Muscle of back (tissue), 11 donors: Measurements from ENCODE around the gene ATP13A5. TPM values are rescaled to one million over a fixed set of nuclear protein-coding genes. Genes with fewer than 3 reads are reported as not detected.

Source experiments
- DNase-seq, 3 donors: peaks; one replicate each; pipeline versions ENCODE4 v3.0.0 to v3.0.0-alpha.2; 2013
- polyA plus RNA-seq, 10 donors: library from polyadenylated mRNA; unstranded; fragments of 120-200 nt; gene quantifications; one replicate each; pipeline ENCODE4 v1.2.1, GENCODE V29; 2013; ENCODE audit not compliant: insufficient read length in 10 of 10

The ATP13A5 gene
- polyA plus RNA-seq, 10 donors: 0.15 to 1.1 (median 0.47) TPM

DNA sequence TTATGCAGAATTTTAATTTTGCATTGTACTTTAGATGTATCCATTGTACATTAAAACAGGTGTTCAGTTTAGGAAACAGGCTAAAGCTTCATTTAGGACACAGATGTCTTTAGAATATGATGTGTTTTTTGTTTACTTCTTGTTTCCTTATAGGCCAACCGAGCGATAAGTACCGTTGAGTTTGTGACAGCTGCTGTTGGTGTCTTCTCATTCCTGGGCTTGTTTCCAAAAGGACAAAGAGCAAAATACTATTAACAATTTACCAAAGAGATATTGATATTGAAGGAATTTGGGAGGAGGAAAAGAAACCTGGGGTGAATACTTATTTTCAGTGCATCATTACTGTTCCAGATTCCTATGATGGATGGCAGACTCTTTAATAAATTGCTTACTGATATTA lies 108.1 kb downstream of the ATP13A5 start:
- peak; percentile 3 to 41 (median 24) for DNase-seq

DNA sequence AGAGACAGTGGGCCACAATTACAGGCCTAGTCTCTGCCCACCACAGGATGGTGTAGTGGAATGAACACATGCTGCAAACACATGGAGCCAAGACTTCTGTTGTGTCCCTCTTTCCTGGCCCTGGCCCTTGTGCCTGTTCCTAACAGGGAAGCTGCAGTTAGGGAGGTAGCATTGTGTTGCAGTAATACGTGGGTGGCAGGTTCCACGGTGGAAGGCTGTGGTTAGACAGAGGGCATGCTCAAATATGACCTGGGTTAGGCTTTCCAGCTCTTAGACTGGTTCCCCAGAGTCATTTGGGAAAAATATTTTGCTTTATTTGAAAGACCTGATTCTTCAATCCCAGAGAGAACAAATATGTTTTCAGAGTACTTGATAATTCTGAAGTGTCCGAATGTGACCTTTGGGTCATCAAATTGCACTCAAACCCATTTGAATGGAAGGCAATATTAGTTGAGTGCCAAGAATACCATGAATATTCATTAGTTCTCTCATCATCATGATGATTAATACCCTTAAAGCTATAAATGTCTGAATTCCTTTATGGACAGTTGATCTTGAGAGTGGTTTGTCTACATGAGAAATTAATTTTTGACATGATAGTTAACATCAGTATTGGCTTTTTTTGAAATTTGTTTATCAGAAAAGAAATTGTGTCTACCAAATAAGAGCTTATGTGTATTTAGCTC lies 109.1 kb downstream of the ATP13A5 start:
- DNase-seq: no peak

DNA sequence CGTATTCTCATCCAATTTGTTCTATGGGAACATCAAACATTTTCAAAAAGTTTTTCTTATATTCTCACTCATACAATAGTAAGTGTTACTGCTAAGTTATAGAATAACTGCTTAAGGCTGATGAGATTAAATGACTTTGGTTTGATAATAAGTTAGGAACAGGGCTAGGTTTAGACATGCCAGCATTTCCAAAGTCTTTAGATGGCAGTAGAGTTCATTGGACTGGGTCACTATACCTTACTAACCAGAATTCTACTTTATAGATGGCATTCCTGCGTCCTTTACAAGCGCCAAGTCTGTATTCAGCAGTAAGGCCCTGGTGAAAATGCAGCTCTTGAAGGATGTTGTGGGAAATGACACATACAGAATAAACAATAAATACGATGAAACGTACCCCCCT lies 115.8 kb downstream of the ATP13A5 start:
- DNase-seq: no peak

DNA sequence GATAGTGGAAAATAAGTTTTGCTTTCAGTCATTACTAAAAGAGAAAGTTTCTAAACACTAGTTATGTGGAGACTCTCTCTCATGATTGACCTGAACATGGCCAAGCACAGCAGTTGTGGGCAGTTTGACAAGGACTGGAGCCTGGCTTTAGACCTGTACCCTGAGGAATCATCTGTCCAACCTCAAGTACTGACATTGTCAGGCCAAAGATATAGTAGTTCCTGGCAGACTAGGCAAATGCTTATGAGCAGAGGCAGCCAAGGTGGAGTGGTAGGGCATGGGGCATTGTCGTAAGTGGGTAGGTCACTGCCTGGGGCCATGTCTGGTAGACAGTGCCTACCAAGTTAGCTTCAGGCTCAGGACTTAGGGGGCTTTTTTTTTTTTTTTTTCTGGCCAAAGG lies 116.6 kb downstream of the ATP13A5 start:
- no peak for DNase-seq

DNA sequence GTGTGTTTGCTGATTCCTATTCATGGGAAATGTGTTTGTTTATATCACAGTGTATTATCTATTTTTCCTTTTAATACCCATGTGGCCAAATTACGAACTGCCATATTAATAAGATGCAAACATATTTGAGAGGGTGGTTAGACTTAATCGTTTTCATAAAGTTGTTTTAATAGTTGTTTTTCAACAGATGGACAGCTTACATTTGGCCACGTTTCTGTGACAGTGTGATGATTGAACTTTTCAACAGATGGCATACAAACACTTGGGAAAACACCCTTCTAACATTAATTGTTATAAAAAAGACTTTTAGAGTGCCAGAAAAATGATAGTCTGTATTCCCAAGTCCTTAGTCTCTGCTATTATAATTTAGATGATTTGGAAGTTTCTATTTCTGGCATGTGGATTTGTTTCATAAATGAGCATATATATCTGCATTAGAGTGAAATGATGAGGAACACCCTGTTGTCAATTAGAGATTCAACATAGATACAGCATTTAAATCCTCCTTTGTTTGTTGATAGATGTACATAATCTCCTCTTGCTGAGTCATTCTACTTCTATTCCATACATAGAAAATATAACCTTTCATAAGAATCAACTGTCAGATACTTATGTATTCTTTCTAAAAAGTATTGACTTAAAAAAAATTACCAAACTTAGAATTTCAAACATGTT lies 124.4 kb downstream of the ATP13A5 start:
- no peak for DNase-seq

DNA sequence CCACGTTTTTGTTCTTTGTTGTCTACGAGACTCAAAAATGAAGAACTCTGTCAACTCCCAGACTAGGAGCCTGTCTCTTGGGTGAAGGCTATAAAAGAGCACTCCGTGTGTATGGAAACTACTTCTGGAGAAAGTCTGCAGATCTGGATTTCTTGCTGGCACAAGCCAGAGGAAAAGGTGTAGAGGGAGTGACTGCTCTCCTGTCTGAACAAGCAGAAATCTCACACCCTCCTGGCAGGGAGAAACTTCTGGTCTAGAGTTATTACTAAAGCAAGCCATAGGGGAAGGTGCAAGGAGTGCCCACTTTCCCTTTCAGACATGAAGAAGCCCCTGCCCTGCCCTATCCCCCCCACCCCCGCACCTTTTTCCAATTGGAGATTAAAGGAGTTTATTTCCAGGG lies 128.1 kb downstream of the ATP13A5 start:
- DNase-seq: no peak

DNA sequence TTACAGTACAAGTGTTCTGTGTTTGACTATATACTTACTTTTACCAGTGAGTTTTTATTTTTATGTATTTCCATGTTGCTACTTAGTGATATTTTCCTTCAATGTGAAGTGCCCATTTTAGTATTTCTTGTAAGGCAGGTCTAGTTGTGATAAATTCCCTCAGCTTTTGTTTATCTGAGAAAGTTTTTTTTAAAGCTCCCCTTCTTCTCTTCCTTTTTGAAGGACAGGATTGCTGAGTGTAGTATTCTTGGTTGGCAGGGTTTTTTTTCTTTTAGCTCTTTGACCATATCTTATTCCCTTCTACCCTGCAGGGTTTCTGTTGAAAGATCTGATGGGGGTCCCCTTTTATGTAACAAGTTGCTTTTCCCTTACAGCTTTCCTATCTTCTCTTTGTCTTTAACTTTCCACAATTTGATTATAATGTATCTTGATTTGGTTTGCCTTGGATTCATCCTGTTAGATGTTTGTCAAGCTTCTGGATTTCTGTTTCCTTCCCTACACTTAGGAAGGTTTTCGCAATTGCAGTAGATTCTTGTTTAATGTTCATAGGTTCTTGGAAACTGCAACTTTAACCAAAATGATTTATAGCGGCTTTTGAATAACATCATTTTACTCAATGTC lies 129.6 kb downstream of the ATP13A5 start:
- no peak for DNase-seq

DNA sequence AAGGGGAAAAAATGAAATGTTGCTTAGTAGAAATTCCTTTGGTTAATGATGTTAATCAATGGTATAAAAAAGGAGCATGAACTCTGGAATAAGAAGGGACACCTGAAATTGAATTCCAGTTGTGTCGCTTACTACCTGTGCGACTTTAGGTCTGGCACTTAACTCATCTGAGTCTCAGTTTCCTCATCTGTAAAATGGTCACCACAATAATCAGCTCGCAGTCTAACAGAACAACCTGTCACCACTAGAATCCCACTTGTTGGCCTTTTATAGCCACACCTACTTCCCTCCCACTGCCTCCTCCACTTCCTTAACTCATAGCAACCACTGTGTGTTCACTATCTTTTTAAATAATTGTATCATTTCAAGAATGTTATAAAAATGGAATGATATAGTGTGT lies 135.0 kb downstream of the ATP13A5 start:
- DNase-seq: no peak

DNA sequence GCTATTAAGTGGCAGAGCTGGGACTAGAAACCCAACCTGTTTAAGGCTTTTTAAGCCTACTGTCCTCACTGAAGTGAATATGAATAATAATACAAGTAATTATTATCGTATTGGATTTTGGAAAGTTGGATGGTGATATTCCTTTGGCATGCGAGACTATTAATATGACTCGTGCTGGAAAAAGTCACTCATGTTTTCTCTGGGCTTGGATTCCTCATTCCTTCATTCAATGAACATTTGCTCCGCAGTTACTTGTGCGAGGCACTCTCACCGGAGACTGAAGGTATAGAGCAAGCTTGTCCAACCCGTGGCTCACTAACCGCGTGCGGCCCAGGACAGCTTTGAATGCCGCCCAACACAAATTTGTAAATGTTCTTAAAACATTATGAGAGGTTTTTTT lies 136.8 kb downstream of the ATP13A5 start:
- peak; percentile 31 to 70 (median 44) for DNase-seq

DNA sequence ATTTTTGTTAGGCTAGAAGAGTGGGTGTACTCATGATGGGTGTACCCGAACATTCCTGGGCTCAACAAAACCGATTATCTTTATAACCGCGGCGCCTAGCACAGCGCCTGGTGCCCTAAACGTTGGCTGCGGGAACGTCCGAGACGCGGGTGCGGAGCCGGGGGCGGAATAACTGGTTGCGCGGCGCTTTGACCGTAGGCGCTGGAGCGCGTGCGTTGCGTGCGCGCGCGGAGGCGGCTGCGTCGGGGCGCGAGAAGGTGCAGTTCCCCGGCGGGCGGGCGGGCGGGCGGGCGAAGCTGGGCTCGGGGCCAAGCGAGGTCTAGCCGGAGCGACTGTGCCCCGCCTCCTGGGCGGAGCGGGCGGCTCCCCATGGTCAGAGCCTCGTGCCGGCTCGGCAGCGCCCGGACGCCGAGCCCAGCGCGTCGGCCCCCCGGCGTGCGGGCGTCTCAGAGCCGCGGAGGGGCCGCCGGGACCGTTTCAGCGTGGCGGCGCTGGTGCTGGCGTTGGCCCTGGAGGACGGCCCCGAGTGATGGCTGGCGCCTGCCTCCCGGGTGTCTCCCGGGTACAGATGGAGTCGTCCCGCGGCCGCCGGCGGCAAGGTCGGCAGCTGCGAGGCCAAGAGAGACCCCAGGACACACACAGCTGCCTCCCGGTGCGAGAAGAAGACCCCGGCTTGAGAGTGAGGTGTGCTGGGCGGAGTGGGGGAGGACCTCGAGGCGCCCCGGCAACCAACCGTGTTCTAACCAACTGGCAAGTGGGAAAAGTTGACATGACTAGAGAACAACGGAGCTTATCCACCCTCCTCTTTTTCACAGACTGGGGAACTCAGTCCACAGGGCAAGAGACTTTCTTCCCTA lies 137.5 kb downstream of the ATP13A5 start, which contains the start of gene PLAAT1:
Gene PLAAT1 (plus strand): TSS at position 373 of the 857 bp plus-strand sequence. CDS start 14,429 bp downstream, outside the sequence.
- peak; percentile 70 to 82 (median 74) for DNase-seq

DNA sequence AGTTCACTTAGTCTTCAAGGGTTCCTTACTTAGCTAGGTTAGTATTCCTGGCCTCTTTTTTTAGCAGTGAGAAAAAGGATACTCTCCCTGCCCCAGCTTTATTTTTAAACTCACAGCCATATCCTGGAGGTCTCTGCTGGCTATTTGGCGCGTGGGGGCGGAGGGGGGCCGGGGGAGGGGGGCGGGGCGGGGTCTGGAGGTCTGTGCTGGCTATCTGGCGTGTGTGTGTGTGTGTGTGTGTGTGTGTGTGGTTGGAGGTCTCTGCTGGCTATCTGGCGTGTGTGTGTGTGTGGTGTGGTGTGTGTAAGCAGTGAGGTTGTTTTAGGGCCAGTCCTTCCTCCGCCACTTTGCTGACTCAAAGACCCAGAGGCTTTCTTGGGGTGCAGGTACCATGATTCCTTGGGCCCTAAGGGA lies 138.1 kb downstream of the ATP13A5 start:
- peak in 1 of 3 donors; percentile 16 for DNase-seq

DNA sequence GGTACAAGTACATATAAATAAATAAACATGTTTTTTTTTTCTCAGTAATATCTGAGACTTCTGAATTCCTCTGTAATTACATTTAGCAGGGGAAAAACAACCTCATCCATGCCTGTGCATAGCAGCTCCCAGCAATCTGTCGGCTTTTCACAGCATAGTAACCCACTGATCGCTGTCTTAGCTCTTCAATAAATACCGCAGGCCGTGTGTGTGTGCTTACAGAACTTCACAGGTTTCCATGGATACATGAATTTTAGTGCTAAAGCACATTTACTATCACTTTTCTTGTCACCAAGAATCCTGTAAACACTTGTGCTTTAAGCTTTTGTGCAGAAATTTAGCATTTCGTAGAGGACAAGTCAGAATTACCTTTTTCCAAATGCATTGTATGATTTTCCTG lies 141.5 kb downstream of the ATP13A5 start:
- no peak for DNase-seq

DNA sequence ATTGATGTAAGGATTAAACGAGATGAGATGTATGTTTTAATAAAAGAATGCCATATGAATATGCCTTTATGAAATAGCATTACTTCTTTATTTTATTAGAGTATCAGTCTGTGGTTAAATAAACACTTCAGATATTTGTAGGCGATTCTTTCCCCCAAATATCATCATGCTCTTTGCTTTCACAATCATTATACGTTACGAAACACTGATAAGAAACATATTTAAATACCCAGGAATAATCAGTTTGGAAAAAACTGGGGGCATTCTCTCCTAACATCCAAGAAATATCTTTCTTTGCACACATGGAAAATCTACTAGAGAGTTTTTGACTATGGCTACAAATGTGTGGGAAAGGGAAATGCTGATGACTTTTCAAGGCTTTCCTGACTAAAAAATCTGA lies 142.0 kb downstream of the ATP13A5 start:
- DNase-seq: peak in 1 of 3 donors; percentile 18

DNA sequence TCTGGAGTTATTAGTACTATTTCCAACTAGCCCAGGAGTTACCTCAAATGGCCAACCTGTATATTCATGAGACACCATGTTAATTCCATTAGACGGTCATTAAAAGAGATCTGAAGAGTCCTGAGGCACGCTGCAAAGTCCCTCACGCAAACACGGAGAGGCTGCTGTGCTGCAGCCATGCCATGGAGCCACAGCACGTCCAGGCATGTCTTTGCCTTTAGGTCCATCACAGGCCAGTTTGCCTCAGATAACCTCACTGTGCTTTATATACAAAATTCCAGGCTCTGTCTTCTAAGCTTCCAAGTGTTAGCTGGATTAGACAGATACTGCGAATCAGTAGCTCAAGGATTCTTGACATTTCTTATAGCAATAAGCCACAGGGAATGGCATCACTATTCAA lies 147.4 kb downstream of the ATP13A5 start:
- DNase-seq: no peak

DNA sequence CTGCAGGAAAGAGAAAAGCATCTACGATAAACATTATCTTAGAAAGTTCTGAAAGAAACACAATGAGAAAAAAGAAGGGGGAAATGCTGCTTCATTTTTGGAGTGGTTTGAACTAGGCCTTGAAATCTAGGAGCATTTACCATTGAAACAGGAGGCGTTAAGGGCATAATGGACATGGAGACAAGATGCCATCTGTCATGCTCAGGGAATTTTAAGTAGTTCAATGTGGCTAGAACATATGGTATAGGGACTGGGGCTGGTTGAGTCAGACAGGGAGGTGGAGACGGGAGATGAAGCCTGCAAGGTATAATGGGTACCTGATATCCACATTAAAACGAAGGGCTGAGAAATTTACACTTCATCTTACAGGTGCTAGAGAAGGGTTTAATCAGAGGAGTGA lies 147.9 kb downstream of the ATP13A5 start:
- no peak for DNase-seq

DNA sequence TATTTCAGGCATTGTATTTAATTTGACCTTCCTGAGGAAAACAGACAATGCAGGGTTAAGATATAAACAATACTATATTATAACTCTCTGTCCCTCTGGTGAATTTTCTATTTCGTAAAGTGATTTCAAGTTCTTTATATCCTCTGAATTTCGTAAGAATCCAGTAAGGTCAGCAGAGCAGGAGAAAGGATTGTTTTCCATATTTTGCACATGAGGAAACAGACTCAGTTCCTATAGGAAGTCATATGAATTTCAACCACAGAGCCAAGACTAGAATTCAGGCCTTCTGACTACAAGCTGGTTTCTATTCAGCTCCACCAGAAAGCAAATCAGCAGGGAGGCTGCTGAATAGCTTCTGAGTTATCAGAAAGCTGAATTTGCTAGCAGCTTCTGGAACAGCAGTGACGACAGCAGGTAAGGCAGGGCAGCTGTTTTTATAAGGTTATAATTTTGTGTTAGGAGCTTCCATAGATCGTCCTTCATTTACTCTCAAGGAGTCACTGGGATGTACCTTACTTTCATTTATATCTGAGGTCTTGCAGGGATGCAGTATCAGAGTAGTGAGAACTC lies 148.6 kb downstream of the ATP13A5 start:
- DNase-seq: no peak

DNA sequence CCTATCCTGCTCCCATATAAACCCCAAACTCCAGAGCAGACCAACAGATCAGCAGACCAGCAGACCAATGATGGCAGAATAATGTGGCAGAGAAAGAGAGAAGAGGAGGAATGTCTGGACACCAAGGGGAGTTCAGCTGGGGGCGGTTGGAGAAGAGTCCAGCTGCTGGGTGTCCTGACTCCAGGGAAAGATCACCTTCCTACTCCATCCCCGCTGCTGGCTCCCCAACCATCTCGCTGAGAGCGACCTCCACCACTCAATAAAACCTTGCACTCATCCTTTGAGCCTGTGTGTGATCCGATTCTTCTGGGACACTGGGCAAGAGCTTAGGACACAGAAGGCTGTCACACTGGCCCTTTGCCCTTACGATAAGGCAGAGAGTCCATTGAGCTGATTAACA lies 150.3 kb downstream of the ATP13A5 start:
- no peak for DNase-seq

DNA sequence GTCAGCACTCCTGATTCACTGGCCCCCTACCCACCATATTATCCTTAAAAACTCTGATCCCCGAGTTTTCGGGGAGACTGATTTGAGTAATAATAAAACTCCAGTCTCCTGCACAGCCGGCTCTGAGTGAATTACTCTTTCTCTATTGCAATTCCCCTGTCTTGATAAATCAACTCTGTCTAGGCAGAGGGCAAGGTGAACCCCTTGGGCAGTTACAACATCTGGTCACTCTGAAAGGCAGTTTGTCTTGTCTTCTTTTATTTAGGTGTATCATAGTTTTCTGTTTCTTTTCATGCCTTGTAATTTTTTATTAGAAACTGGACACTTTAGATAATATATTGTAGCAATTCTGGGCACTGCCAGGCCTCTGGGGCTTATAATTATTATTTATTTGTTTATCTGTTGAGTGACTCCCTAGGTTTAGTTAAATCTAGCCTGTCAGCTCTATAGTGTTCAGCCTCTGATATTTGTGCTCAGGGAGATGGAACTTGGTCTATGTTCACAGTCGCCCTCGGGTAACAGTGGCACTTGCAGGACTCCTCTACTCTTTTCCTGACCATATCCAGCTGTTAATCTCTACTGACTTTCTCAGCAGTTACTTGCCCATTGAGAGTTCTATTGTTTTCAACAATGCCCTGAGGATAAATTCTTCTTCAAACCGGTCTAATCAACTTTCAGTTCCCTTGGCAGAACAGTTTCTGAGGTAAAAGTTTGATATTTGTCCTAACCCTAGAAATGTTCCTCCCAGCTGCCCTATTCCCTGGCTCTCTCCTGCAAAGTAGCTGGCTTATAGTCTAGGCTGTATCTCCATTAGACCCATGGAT lies 153.0 kb downstream of the ATP13A5 start:
- no peak for DNase-seq
